CD4-positive, alpha-beta T cell treated with Interleukin-15 for 4 hours (primary cell): Measurements from ENCODE around the gene FAM181B.

Source experiments
- DNase-seq: peaks from one replicate; pipeline ENCODE4 v3.0.0-alpha.2; 2020; ENCODE audit warnings: low spot score

Gene FAM181B, protein sequence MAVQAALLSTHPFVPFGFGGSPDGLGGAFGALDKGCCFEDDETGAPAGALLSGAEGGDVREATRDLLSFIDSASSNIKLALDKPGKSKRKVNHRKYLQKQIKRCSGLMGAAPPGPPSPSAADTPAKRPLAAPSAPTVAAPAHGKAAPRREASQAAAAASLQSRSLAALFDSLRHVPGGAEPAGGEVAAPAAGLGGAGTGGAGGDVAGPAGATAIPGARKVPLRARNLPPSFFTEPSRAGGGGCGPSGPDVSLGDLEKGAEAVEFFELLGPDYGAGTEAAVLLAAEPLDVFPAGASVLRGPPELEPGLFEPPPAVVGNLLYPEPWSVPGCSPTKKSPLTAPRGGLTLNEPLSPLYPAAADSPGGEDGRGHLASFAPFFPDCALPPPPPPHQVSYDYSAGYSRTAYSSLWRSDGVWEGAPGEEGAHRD

DNA sequence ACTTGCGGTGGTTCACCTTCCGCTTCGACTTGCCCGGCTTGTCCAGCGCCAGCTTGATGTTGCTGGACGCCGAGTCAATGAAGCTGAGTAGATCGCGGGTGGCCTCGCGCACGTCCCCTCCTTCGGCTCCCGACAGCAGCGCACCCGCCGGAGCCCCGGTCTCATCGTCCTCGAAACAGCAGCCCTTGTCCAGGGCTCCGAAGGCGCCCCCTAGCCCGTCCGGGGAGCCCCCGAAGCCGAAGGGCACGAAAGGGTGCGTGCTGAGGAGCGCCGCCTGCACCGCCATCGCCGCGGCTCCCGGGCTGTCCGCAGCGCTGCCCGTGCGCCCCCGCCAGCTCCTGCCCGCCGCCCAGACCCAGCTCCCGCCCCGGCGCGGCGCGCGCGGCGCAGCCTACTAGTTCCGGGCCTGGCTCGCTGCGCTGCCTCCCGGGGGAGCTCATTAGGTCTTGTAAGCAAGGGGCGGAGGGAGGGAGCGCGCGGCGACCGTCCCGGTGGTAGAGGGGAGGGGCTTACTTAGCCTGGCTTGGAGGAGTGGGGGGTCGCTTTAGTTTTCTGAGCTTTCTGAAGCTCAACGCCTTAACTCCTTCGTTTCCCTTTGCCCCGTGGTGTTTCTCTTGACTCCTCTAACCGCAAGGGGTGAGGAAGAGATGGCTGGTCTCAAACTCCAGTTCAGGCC, at the start of gene FAM181B:
Gene FAM181B, minus strand, starts transcription at position 421 of the 676 bp plus-strand sequence. Its CDS starts 135 bp downstream, at position 286.
- no peak for DNase-seq

DNA sequence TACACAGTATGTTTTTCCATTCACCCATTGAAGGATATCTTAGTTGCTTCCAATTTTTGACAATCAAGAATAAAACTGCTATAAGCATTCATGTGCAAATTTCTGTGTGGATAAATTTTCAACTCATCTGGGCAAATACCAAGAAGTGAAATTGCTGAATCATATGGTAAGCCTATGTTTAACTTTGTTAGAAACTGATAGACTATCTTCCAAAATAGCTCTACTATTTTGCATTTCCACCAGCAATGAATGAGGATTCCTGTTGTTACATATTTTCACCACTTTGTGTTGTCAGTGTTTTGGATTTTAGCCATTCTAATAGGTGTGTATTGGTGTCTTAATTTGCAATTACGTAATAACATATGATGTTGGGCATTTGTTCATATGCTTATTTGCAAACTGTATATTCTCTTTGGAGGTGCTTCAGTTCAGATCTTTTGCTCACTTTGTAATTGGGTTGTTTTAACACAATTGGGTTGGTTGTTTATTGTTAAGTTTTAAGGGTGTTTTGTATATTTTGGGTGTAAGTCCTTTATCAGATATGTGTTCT, 49.2 kb upstream of the FAM181B start:
- DNase-seq: no peak

DNA sequence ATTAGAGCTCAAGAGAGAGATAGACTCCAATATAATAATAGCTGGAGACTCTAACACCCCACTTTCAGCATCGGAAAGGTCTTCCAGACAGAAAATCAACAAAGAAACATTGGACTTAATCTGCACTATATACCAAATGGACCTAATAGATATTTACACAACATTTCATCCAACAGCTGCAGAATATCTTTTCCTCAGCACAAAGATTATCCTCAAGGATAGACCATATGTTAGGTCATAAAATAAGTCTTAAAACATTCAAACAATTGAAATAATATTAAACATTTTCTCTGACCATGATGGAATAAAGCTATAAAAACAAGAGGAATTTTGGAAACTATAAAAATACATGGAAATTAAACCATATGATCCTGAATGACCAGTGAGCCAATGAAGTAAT, 45.1 kb upstream of the FAM181B start:
- DNase-seq: no peak

DNA sequence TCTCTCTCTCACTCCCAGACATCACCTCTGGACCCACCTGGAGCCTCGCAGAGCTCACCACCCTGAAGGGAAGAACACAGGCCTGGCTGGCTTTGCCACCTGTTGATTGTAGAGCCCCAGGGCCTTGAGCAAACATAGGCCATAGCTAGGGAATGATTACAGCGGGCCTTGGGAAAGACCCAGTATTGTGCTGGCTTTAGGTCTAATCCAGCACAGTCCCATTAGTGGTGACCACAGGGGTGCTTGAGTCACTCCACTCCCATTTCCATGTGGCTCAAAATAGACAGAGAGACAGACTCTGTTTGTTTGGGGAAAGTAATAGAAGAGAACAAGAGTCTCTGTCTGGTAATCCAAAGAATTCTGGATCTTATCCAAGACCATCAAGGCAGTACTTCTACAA, 42.7 kb upstream of the FAM181B start:
- no peak for DNase-seq

DNA sequence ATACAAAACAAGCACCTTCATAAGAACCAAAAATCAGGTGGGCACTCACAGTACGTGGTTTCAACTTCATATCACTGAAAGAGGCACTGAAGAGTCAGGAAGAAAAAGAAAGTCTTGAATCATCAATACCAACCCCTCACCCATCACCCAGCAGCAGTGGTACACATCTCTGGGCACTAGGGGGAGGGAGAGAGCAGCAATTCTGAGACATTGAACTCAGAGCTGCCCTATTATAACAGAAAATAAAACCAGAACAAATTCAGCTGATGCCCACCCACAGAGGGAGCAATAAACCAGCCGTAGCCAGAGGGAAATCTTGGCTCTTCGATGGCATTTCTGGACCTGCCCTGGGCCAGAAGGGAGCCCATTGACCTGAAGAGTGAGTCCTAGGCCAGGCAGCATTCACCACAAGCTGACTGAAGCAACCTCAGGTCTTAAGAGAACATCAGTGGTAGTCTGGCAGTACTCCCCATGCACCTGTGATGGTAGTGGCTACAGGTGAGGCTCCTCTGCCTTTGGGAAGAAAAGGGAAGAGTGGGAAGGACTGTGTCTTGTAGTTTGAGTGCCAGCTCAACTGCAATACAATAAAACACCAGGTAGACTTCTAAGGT, 42.2 kb upstream of the FAM181B start:
- peak; percentile 26 for DNase-seq

DNA sequence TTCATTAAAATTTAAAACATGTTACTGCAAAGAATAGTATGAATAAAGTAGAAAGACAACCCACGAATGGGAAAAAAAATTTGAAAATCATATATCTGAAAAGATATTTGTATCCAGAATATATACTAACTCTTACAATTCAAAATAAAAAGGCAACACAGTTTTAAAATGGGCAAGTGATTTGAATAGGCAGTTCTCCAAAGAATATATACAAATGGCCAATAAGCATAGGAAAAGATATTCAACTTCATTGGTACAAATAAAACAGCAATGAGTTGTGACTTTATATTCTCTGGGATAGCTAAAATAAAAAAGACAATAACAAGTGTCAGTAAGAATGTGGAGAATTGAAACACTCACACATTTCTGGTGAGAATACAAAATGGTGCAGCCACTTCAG, 41.6 kb upstream of the FAM181B start:
- no peak for DNase-seq

DNA sequence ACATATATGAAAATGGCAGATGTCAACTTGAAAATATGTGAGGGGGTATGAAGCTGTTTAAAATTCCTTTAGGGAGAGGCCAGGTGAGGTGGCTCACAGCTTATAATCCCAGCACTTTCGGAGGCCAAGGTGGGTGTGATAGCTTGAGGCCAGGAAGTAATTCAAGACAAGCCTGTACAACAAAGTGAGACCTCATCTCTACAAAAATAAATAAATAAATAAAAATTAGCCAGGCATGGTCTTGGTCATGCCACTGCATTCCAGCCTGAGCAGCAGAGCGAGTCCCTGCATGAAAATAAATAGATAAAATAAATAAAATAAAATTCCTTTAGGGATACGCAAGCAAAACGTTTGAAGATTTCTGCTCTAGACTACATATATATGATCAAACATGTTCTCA, 38.1 kb upstream of the FAM181B start:
- DNase-seq: no peak

DNA sequence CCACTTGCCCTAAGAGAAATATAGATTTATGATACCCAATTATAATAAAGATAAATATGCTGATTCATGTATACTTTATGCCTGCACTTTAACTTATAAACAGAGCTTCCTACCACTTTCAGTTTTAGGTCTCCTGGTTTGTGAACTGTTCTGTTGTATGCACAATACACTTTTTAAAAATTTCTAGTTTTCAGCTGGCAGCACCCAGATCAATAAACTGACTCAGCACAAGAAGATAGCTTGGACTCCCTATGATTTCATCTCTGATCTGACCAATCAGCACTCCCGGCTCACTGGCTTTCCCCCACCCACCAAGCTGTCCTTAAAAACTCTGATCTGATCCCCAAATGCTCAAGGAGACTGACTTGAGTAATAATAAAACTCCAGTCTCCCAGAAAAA, 33.5 kb upstream of the FAM181B start:
- DNase-seq: no peak

DNA sequence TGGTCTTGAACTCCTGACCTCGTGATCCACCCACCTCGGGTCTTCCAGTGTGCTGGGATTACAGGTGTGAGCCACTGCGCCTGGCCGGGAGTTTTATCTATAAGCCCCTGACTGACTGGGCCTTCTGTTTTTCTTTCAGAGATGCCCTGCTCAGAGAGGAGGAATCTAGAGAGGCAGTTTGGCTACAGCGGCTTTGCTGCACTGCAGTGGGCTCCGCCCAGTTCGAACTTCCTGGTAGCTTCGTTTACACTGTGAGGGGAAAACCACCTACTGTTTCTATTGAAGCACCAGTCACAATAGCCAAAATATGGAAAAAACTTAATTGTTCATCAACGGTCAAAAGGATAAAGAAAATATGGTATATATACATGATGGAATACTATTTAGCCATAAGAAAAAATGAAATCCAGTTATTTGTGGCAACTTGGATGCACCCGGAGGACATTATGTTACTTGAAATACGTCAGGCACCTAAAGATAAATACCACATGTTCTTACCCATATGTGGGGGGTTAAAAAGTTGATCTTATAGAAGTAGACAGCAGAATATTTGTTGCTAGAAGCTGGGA, 31.9 kb upstream of the FAM181B start:
- no peak for DNase-seq

DNA sequence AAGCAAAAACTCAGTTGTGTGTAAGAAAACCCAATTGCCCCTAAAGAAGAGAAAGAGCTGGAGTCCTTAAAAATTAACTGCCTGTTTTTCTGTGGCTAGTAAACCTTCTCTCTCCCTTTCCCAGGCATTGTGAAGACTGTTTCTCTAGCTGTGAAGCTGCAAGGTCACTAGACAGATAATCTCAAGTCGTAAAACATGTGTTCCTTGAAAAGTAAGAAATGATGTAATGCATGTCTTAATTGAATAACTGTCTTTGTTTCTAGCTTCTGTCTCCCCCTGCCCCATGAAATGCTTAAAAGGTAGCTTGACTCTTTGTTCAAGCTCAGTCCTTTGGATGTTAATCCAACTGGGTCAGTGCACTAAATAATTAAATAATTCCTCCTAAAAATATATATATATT, 29.5 kb upstream of the FAM181B start:
- no peak for DNase-seq

DNA sequence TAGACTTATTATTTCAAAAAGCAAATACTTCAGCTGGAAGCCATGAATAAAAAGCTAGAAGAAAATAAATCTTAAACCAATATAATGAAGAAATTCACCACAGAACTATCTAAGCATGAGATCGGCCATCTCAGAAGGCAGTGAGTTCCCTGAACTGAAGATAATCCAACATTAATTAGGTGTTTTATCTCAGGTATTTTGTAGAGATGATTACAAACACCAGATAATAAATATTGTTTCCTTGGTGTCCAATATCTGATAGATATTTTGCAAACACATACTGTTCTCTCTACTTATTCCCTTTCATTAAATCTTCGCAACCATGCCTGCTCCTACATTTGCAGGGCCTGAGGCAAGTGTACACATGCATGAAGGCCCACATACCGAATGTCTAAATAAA, 26.0 kb upstream of the FAM181B start:
- DNase-seq: no peak

DNA sequence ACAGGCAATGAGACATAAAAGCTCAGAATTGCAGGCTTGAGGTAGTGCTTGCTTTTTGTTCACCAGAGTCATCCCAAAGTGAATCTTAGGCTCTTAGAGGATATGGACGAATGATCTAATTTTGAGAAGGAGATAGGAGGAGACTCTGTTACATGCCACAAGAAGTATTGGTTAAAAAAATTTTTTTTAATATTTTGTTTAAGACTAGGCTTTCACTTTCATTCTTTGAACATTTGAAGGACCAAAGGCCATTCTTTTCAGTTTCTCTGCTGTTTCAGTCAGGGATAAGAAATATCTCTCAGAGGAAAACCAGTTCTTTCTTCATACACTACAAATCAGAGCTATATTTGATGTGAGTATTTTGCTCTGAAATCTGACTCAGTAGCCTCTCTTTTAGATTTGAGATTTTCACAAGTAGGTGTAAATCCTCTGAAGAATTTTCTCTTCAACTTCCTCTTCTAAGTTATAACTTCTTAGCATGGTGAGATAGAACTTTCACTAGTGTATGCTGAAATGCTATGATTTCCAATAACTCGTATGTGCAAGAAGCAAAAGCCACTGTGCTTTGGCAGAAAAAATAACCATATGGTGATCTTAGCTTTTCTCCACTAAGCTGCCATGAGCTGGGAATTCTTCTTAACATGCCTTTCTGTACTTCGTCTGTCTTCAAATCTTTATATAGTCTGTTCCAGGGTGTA, 24.1 kb upstream of the FAM181B start:
- DNase-seq: no peak

DNA sequence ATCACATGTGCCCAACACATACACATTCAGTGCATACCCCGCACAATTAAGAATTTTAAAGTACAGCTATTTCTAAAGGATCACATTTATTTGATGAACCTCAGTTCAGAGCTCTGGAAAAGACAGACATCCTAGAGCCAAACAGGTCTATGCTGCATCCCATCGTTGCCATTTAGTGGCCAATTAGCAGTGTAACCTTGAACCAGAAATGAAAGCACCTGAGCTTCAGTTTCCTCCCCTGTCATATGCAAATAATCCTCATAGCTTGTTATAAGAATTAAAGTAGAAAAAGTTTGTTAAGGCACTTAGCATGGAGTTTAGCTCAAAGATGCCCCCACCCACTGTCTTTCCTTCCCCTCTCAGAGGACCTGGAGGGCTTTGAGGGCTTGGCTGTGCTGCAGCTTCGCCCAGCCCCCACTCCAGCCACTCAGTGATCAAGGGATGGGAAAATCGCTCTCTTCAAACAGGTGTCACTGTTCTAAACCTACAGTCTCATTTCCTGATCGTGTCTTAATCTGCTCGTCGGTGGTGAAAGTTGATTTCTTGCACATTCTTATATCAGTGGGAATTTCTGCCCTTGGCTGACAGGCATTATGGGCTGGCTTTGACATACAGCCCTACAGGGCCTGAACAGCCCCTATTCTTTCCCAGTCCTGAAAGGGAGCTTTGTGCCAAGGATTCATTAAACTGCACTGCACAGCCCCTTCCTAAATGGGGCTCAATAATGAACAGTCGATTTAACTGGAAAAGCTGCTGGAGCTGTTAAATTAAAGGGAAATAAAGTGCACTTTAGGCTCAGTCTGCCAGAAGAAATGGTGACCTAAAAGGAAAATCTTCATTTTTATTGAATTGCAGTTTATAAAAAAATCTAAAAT, 23.3 kb upstream of the FAM181B start:
- no peak for DNase-seq

DNA sequence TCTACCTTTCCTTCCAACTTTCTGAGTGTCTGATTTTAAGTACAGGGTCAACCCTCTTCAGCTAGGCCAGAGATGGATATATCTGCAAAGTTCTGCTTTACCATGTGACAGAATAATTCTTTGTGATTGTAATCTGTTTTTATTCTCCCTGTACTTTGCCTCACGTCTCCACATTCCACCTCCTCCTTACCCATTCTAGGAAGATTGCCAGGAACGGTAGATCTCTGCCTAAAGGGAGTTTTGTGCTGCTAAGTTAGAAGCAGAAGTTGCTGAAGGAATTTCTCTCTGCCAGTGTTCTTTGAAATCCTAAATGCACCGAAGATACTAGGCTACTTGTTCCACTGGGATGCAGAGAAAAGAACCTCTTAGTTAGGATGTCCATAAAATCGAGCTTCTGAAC, 20.7 kb upstream of the FAM181B start:
- no peak for DNase-seq

DNA sequence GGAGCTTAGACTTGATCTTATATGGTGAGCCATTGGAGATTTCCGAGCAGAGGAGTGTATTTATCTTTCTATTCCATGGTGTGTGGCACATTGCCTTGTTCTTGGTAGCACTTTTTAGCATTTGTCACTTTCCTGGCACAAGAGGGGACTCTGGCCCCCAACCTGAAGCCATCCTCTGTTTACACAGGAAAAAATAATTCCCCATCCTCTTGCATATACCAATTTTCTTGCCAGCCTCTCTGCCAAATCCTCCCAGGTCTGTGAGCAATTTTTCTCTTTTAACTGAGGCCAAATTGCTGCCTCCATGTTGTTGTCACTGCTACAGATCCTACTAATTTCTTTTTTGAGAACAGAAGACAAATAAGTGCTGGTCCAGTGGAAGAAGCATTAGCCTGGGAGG, 20.3 kb upstream of the FAM181B start:
- no peak for DNase-seq

DNA sequence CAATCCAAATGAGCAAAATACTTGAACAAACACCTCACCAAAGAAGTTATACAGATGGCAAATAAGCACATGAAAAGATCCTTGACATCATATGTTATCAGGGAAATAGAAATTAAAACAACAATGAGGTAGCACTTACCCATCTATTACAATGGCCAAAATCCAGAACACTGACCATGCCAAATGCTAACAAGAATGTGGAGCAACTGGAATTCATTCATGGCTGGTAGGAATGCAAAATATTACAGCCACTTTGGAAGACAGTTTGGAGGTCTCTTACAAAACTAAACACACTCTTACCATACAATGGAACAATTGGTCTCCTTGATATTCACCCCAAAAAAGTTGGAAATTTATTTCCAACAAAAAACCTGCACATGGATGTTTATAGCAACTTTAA, 19.1 kb upstream of the FAM181B start:
- no peak for DNase-seq

DNA sequence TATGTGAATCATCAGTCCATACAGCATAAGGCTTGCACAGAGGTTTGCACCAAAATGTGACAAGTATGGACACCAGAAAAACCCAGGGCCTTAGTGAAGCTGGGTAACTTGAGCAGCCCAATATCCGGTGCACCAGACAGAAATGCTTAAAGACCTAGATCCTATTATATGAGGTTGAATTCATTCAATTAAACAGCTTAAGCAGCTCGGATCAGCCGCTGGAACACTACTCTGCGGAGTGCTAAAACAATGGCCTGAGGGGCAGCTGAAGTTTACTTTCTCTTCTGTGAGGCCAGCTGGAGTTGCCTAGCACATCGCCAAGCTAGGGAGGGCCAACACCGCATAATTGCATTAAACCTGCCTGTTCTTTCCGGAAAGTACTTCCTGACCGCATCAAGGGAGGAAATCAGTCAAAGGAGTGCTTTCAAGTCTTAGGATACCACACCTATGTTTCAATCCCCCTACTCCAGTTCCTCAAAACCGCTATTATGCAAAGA, 17.0 kb upstream of the FAM181B start:
- no peak for DNase-seq

DNA sequence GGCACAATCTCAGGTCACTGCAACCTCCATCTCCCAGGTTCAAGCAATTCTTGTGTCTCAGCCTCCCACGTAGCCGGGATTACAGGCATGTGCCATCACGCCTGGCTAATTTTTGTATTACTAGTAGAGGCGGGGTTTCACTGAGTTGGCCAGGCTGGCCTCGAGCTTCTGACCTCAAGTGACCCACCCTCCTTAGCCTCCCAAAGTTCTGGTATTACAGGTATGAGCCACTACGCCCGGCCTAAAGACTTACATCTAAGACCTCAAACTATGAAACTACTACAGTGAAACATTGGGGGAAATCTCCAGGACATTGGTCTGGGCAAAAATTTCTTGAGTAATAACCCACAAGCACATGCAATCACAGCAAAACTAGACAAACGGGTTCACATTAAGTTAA, 13.8 kb upstream of the FAM181B start:
- DNase-seq: no peak

DNA sequence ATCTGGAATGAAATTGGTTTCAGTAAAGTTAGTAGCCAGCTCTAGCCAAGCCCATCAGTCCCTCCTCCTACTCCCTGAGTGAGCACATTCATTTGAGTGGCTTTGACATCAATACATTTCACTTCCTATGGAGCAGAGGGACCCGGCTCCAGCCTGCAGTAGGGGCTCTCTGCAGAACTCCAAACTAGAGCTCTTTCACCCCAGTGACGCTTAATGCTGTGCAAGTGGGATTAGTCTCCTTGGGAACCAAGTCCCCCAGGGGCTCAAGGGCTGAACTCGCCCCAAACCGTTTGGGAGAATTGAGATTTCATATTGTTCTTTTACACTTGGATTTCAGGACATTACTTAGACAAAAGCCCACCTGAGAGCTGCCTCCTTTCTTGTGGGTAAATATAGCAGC, 4.4 kb upstream of the FAM181B start:
- DNase-seq: no peak

DNA sequence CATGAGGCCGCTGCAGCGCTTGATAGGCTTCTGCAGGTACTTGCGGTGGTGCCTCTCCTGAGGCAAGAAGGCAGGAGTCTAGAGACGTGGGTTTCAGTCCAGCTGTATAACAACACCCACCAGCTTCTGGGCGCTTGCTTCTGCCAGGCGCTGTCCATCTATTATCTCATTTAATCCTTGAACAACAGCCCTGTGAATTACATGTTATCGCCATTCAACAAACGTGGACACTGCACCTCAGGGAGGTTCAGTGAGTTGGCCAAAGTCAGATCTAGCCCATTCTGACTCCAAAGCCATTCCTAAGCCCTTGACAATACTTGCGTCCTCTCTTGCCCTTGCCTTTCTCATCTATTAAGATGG, 436 bp upstream of the FAM181B start:
- no peak for DNase-seq
